ENCODE data around the gene MRPS15.

- TF ChIP-seq CTCF (IDR thresholded peaks at IDR 0.05; ENCODE audit: low read depth, low read length, poor library complexity, severe bottlenecking) (no peak), EZH2phosphoT487 (IDR thresholded peaks at IDR 0.05; ENCODE audit: borderline replicate concordance, low read length) (no peak)
Observed at GRCh38 chr1:36510418-36510817, 46.2 kb upstream of the MRPS15 start.
